HepG2 (cell line): Measurements from ENCODE around the gene AKT2. TPM values are rescaled to one million over a fixed set of nuclear protein-coding genes. Genes with fewer than 3 reads are reported as not detected.

Experiments
- AGO1 ChIP-seq: fragments of 200-400 bp; formaldehyde crosslinking; IDR thresholded peaks from 2 replicates; pipeline ENCODE4 v1.6.1; 2017; ENCODE audit warnings: mild to moderate bottlenecking, low read depth, low read length, moderate library complexity; ENCODE audit not compliant: poor library complexity, severe bottlenecking
- CBX1 ChIP-seq: IDR thresholded peaks from one replicate; pipeline ENCODE4 v1.6.1; 2016; ENCODE audit warnings: antibody characterized with exemption, low read depth
- FOXP1 ChIP-seq, 2 experiments: fragments of 450-650 bp in 1 of 2; IDR thresholded peaks; 2 replicates each; pipeline ENCODE4 v1.6.1; 2017 to 2018; ENCODE audit warnings: antibody characterized with exemption in 1 of 2
- HNF4A ChIP-seq: sonication (generic); formaldehyde crosslinking; IDR thresholded peaks from 2 replicates; pipeline ENCODE4 v1.4.0; 2020; ENCODE audit warnings: missing genetic modification reagents
- KLF12 ChIP-seq: sonication (generic); formaldehyde crosslinking; IDR thresholded peaks from 2 replicates; pipeline ENCODE4 v1.4.0; 2020; ENCODE audit warnings: missing genetic modification reagents, borderline replicate concordance
- NFE2L2 ChIP-seq: fragments of 150-350 bp; IDR thresholded peaks from 2 replicates; pipeline ENCODE4 v1.6.1; 2014; ENCODE audit warnings: low read length
- NFKBIZ ChIP-seq: IDR thresholded peaks from 2 replicates; pipeline ENCODE4 v1.6.1; 2018; ENCODE audit warnings: missing genetic modification reagents, missing compliant biosample characterization
- RORA ChIP-seq: sonication (generic); formaldehyde crosslinking; IDR thresholded peaks from 2 replicates; pipeline ENCODE4 v1.5.0; 2020; ENCODE audit warnings: mild to moderate bottlenecking, missing genetic modification reagents, moderate library complexity
- SRY ChIP-seq: sonication (generic); formaldehyde crosslinking; IDR thresholded peaks from 2 replicates; pipeline ENCODE4 v1.8.0; 2022; ENCODE audit warnings: mild to moderate bottlenecking, missing genetic modification reagents
- ZFP62 ChIP-seq: sonication (generic); formaldehyde crosslinking; IDR thresholded peaks from 2 replicates; pipeline ENCODE4 v1.4.0; 2020; ENCODE audit warnings: missing genetic modification reagents
- ZNF256 ChIP-seq: sonication (generic); formaldehyde crosslinking; conservative IDR thresholded peaks from 2 replicates; pipeline ENCODE4 v1.4.0; 2020; ENCODE audit warnings: missing genetic modification reagents
- ZNF614 ChIP-seq: IDR thresholded peaks from 2 replicates; pipeline ENCODE4 v1.6.1; 2018; ENCODE audit warnings: missing biosample characterization, missing genetic modification reagents, inconsistent platforms, borderline replicate concordance
- ZNF713 ChIP-seq: sonication (generic); formaldehyde crosslinking; IDR thresholded peaks from 2 replicates; pipeline ENCODE4 v1.4.0; 2020; ENCODE audit warnings: mild to moderate bottlenecking, missing genetic modification reagents
- ZNF737 ChIP-seq: sonication (generic); formaldehyde crosslinking; IDR thresholded peaks from 2 replicates; pipeline ENCODE4 v1.5.0; 2020; ENCODE audit warnings: missing genetic modification reagents, mild to moderate bottlenecking, borderline replicate concordance
- ZSCAN12 ChIP-seq: sonication (generic); formaldehyde crosslinking; IDR thresholded peaks from 2 replicates; pipeline ENCODE4 v1.9.0; 2021; ENCODE audit warnings: mild to moderate bottlenecking, missing genetic modification reagents
- ZZZ3 ChIP-seq: sonication (generic); formaldehyde crosslinking; IDR thresholded peaks from 2 replicates; pipeline ENCODE4 v1.4.0; 2020; ENCODE audit warnings: missing genetic modification reagents, mild to moderate bottlenecking, borderline replicate concordance
- polyA plus RNA-seq, 8 experiments: library from polyadenylated mRNA; depleted of rRNA in 3 of 8; stranded (reverse) in 7 of 8; unstranded in 1 of 8; fragments of >200 nt; fragmentation: Illumina TruSeq in 4 of 8; extraction: Trizol in 4 of 8; gene quantifications; 2 replicates each; pipeline versions ENCODE4 v1.2.1 to v1.2.3, GENCODE V29; 2011 to 2016; ENCODE audit warnings: low read depth in 4 of 8, missing spikeins in 1 of 8, mixed read lengths in 1 of 8; ENCODE audit not compliant: insufficient read depth in 1 of 8
- total RNA-seq, 5 experiments: library from RNA; depleted of rRNA; stranded (reverse); fragments of >200 nt; fragmentation: Illumina TruSeq; extraction: Trizol; gene quantifications; 2 replicates each; pipeline ENCODE4 v1.2.3, GENCODE V29; 2016; ENCODE audit warnings: low read depth in 1 of 5
- TF ChIP-seq, protein P1 (sequence below): sonication (generic); formaldehyde crosslinking; conservative IDR thresholded peaks from 2 replicates; pipeline ENCODE4 v1.4.0; 2020; ENCODE audit warnings: missing genetic modification reagents
- TF ChIP-seq, protein P2 (sequence below): IDR thresholded peaks from 2 replicates; pipeline ENCODE4 v1.6.1; 2012; ENCODE audit warnings: inconsistent platforms
- TF ChIP-seq, protein P3 (sequence below): IDR thresholded peaks from 2 replicates; pipeline ENCODE4 v1.6.1; 2016; ENCODE audit warnings: missing biosample characterization, missing genetic modification reagents, low read depth
- TF ChIP-seq, protein P4 (sequence below): sonication (generic); formaldehyde crosslinking; IDR thresholded peaks from 2 replicates; pipeline ENCODE4 v1.5.0; 2020; ENCODE audit warnings: missing genetic modification reagents
- TF ChIP-seq, protein P5 (sequence below), 2 experiments: sonication (generic) in 1 of 2; formaldehyde crosslinking in 1 of 2; IDR thresholded peaks; 2 replicates each; pipeline versions ENCODE4 v1.5.1 to v1.6.1; 2011 to 2020; ENCODE audit warnings: borderline replicate concordance in 1 of 2, low read depth in 1 of 2, low read length in 1 of 2, mild to moderate bottlenecking in 1 of 2, missing genetic modification reagents in 1 of 2, moderate library complexity in 1 of 2

AKT2 gene
- total and polyA plus RNA-seq, 2 of the 13 experiments (the other 11 are each of a cell fraction or from before 2014, with no cell fraction given), result 82.1 to 173 TPM

DNA sequence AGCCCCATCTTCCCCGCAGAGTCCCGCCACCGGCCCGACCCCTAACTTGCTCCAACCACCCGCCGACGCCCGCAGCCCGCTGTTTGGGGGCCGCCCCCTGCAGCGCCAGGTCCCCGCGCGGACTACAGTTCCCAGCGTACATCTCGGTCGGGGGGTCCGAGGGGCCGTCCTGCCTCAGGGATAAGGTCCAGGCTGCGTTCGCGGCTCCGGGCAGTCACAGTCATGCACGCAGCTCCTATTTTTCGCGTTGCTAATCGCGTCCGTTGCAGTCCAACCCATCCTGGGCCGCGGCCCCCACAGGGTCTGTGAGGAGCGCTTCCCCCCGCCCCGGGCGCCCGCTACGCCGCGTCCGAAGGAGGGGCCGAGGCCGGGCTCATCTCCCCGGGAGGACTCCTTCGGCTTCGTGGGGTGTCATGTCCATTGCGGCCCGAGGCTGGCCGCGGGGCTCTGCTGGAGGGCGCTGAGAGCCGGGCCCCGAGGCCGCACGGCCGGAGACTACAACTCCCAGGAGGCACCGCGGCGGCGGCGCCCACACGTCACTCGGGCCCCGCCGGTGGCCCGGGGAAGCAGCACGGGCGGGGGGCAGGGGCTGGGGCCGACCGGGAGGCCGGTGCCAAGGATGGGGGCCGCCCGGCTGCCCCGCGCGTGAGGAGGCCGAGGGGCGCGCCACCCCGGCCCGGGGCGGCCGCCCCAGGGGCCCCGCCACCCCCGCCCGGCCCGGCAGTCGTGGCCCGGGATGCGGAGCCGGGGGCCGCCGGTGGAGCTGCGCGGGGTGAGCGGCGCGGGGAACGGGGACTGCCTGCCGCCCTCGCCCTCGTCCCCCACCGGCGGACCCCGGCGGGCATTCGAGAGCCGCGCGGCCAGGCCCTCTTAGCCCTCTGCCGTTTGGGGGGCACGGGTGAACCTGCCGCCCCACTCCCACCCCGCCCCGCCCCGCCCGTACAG is 94.0 kb downstream of the AKT2 start, which contains the start of gene MAP3K10 (continued):
- TF ChIP-seq, protein P1, sequence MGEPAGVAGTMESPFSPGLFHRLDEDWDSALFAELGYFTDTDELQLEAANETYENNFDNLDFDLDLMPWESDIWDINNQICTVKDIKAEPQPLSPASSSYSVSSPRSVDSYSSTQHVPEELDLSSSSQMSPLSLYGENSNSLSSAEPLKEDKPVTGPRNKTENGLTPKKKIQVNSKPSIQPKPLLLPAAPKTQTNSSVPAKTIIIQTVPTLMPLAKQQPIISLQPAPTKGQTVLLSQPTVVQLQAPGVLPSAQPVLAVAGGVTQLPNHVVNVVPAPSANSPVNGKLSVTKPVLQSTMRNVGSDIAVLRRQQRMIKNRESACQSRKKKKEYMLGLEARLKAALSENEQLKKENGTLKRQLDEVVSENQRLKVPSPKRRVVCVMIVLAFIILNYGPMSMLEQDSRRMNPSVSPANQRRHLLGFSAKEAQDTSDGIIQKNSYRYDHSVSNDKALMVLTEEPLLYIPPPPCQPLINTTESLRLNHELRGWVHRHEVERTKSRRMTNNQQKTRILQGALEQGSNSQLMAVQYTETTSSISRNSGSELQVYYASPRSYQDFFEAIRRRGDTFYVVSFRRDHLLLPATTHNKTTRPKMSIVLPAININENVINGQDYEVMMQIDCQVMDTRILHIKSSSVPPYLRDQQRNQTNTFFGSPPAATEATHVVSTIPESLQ, result no peak
- no peak for TF ChIP-seq ZSCAN12 (CRISPR knock-in tag)
- no peak for TF ChIP-seq NFKBIZ (CRISPR knock-in tag)
- TF ChIP-seq AGO1, result no peak
- TF ChIP-seq, protein P2, sequence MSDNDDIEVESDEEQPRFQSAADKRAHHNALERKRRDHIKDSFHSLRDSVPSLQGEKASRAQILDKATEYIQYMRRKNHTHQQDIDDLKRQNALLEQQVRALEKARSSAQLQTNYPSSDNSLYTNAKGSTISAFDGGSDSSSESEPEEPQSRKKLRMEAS, result no peak; the same call in 1 of the 2 replicates
- no peak for TF ChIP-seq KLF12 (CRISPR knock-in tag)
- TF ChIP-seq NFE2L2, result no peak
- no peak for TF ChIP-seq CBX1
- TF ChIP-seq ZNF256 (CRISPR knock-in tag), result no peak
- peak; percentile 85; the same call in 1 of the 2 replicates for TF ChIP-seq SRY
- TF ChIP-seq, protein P3, sequence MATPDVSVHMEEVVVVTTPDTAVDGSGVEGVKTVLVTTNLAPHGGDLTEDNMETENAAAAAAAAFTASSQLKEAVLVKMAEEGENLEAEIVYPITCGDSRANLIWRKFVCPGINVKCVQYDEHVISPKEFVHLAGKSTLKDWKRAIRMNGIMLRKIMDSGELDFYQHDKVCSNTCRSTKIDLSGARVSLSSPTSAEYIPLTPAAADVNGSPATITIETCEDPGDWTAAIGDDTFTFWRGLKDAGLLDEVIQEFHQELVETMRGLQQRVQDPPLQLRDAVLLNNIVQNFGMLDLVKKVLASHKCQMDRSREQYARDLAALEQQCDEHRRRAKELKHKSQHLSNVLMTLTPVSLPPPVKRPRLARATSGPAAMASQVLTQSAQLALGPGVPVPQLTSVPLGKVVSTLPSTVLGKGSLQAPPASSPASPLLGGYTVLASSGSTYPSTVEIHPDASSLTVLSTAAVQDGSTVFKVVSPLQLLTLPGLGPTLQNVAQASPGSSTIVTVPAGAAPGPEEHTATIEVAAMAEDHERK (CRISPR knock-in tag), result no peak
- no peak for TF ChIP-seq ZNF713
- TF ChIP-seq ZFP62 (CRISPR knock-in tag), result no peak
- TF ChIP-seq, protein P4, sequence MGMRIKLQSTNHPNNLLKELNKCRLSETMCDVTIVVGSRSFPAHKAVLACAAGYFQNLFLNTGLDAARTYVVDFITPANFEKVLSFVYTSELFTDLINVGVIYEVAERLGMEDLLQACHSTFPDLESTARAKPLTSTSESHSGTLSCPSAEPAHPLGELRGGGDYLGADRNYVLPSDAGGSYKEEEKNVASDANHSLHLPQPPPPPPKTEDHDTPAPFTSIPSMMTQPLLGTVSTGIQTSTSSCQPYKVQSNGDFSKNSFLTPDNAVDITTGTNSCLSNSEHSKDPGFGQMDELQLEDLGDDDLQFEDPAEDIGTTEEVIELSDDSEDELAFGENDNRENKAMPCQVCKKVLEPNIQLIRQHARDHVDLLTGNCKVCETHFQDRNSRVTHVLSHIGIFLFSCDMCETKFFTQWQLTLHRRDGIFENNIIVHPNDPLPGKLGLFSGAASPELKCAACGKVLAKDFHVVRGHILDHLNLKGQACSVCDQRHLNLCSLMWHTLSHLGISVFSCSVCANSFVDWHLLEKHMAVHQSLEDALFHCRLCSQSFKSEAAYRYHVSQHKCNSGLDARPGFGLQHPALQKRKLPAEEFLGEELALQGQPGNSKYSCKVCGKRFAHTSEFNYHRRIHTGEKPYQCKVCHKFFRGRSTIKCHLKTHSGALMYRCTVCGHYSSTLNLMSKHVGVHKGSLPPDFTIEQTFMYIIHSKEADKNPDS (CRISPR knock-in tag), result no peak
- no peak for TF ChIP-seq RORA (CRISPR knock-in tag)
- TF ChIP-seq HNF4A, result peak; percentile 45; the same call in 1 of the 2 replicates
- TF ChIP-seq, protein P5, sequence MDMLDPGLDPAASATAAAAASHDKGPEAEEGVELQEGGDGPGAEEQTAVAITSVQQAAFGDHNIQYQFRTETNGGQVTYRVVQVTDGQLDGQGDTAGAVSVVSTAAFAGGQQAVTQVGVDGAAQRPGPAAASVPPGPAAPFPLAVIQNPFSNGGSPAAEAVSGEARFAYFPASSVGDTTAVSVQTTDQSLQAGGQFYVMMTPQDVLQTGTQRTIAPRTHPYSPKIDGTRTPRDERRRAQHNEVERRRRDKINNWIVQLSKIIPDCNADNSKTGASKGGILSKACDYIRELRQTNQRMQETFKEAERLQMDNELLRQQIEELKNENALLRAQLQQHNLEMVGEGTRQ (IDR thresholded peaks at IDR 0.05; ENCODE audit: low read depth, low read length), result no peak
- TF ChIP-seq, protein P5 (CRISPR knock-in tag; IDR thresholded peaks at IDR 0.05; ENCODE audit: borderline replicate concordance), result no peak
- no peak for TF ChIP-seq ZZZ3 (CRISPR knock-in tag)
- 0 out of 2 replicates have a peak, but pooled peaks have one; percentile 15 for TF ChIP-seq ZNF614 (CRISPR knock-in tag)
- TF ChIP-seq FOXP1 (IDR thresholded peaks at IDR 0.05), result no peak
- TF ChIP-seq FOXP1 (CRISPR knock-in tag; IDR thresholded peaks at IDR 0.05), result no peak
- no peak for TF ChIP-seq ZNF737 (CRISPR knock-in tag)
